SK-N-SH (cell line): ENCODE measurements around the gene GDPD5. TPM values are rescaled to one million over a fixed set of nuclear protein-coding genes. Genes with fewer than 3 reads are reported as not detected.

Experiments
- CTCF ChIA-PET: fragments of 300-600, 350-600 bp; formaldehyde crosslinking; extraction: SDS; loops from one replicate; lab custom pipeline; 2021; lab: Yijun Ruan, JAX
- POLR2A ChIA-PET: fragments of 350-600 bp; sonication (Branson Sonifier 250); formaldehyde crosslinking; extraction: SDS; loops from one replicate; lab custom pipeline; 2020; ENCODE audit warnings: antibody characterized with exemption, inconsistent platforms; lab: Yijun Ruan, JAX
- DNase-seq: peaks from one replicate; pipeline ENCODE4 v3.0.0; 2012
- H2AFZ ChIP-seq: fragments of 200-600 bp; sonication (generic); 2 replicates; pipeline ENCODE4 v1.8.1; 2016; ENCODE audit warnings: antibody characterized with exemption, mild to moderate bottlenecking, low read depth
- H3F3A ChIP-seq: fragments of 200-600 bp; sonication (generic); replicated peaks from 2 replicates; pipeline ENCODE3; 2016; ENCODE audit warnings: antibody characterized with exemption, mild to moderate bottlenecking; ENCODE audit not compliant: insufficient read depth
- H3K27ac ChIP-seq, 2 experiments: fragments of 200-500 bp in 1 of 2; fragments of 200-600 bp in 1 of 2; sonication (Bioruptor generic) in 1 of 2; sonication (generic), shearing (Covaris generic) in 1 of 2; 2 replicates each; pipeline versions ENCODE4 v1.5.1 to v1.6.1; 2014 to 2016; ENCODE audit warnings: low read depth in 2 of 2, inconsistent platforms in 1 of 2, low read length in 1 of 2, mild to moderate bottlenecking in 1 of 2, mixed read lengths in 1 of 2
- H3K27me3 ChIP-seq: fragments of 200-600 bp; sonication (generic), shearing (Covaris generic); 2 replicates; pipeline ENCODE4 v1.6.1; 2016; ENCODE audit warnings: mixed run types; ENCODE audit not compliant: insufficient read depth
- H3K36me3 ChIP-seq, 2 experiments: fragments of 200-500 bp in 1 of 2; fragments of 200-600 bp in 1 of 2; sonication (Bioruptor generic) in 1 of 2; sonication (generic) in 1 of 2; replicated peaks in 1 of 2; 2 replicates each; pipeline versions ENCODE3 to v1.5.1; 2014 to 2016; ENCODE audit warnings: low read length in 1 of 2, mild to moderate bottlenecking in 1 of 2; ENCODE audit not compliant: insufficient read depth in 2 of 2, control insufficient read depth in 1 of 2
- H3K4me1 ChIP-seq, 2 experiments: fragments of 200-500 bp in 1 of 2; fragments of 200-600 bp in 1 of 2; sonication (Bioruptor generic) in 1 of 2; sonication (generic), shearing (Covaris generic) in 1 of 2; 2 replicates each; pipeline versions ENCODE4 v1.5.1 to v1.6.1; 2014 to 2016; ENCODE audit warnings: low read depth in 1 of 2, low read length in 1 of 2, mixed run types in 1 of 2; ENCODE audit not compliant: insufficient read depth in 2 of 2, control insufficient read depth in 1 of 2
- H3K4me2 ChIP-seq: fragments of 200-600 bp; sonication (generic), shearing (Covaris generic); 2 replicates; pipeline ENCODE4 v1.6.1; 2017; ENCODE audit warnings: mixed run types
- H3K4me3 ChIP-seq, 2 experiments: fragments of 200-500 bp in 1 of 2; fragments of 200-600 bp in 1 of 2; sonication (Bioruptor generic) in 1 of 2; sonication (generic), shearing (Covaris generic) in 1 of 2; 2 replicates each; pipeline versions ENCODE4 v1.5.1 to v1.8.1; 2014 to 2016; ENCODE audit warnings: low read depth in 2 of 2, inconsistent platforms in 1 of 2, low read length in 1 of 2, mild to moderate bottlenecking in 1 of 2, mixed read lengths in 1 of 2, moderate library complexity in 1 of 2
- H3K79me2 ChIP-seq: fragments of 200-600 bp; sonication (generic); 2 replicates; pipeline ENCODE4 v1.8.1; 2017; ENCODE audit warnings: mild to moderate bottlenecking; ENCODE audit not compliant: insufficient read depth
- H3K9ac ChIP-seq: fragments of 200-600 bp; sonication (generic); 2 replicates; pipeline ENCODE4 v1.6.1; 2017; ENCODE audit warnings: mixed run types
- H3K9me2 ChIP-seq: fragments of 200-600 bp; sonication (generic); 2 replicates; pipeline ENCODE4 v1.6.1; 2017; ENCODE audit warnings: mixed run types
- H3K9me3 ChIP-seq: fragments of 200-600 bp; sonication (generic); 2 replicates; pipeline ENCODE4 v1.6.1; 2017; ENCODE audit warnings: mixed run types, mild to moderate bottlenecking, moderate library complexity
- H4K20me1 ChIP-seq: fragments of 200-600 bp; sonication (generic); 2 replicates; pipeline ENCODE4 v1.6.1; 2017; ENCODE audit warnings: mild to moderate bottlenecking, mixed run types; ENCODE audit not compliant: insufficient read depth
- CHD2 ChIP-seq: fragments of 150-350 bp; IDR thresholded peaks from 2 replicates; pipeline ENCODE4 v1.6.1; 2018; ENCODE audit warnings: low read length; ENCODE audit not compliant: partially characterized antibody
- CTCF ChIP-seq: fragments of 200-600 bp; sonication (generic); IDR thresholded peaks from 2 replicates; pipeline ENCODE4 v1.6.1; 2017; ENCODE audit warnings: antibody characterized with exemption, mild to moderate bottlenecking, moderate library complexity
- ELF1 ChIP-seq: IDR thresholded peaks from 2 replicates; pipeline ENCODE4 v1.4.0; 2012
- EZH2phosphoT487 ChIP-seq: fragments of 200-600 bp; sonication (generic); IDR thresholded peaks from 2 replicates; pipeline ENCODE4 v1.6.1; 2017; ENCODE audit warnings: low read depth, mixed run types, mild to moderate bottlenecking, antibody characterized with exemption, moderate library complexity, borderline replicate concordance
- FOSL2 ChIP-seq: IDR thresholded peaks from 2 replicates; pipeline ENCODE4 v1.4.0; 2012; ENCODE audit warnings: low read depth, mild to moderate bottlenecking, moderate library complexity, borderline replicate concordance
- FOXM1 ChIP-seq: IDR thresholded peaks from 2 replicates; pipeline ENCODE4 v1.4.0; 2012; ENCODE audit warnings: low read depth, mild to moderate bottlenecking
- GATA2 ChIP-seq: sonication (generic); formaldehyde crosslinking; IDR thresholded peaks from 2 replicates; pipeline ENCODE4 v1.5.0; 2020; ENCODE audit warnings: mild to moderate bottlenecking, missing genetic modification reagents
- JUND ChIP-seq: IDR thresholded peaks from 2 replicates; pipeline ENCODE4 v1.4.0; 2012
- MAX ChIP-seq: IDR thresholded peaks from 2 replicates; pipeline ENCODE4 v1.4.0; 2012; ENCODE audit warnings: low read depth
- MEF2A ChIP-seq: IDR thresholded peaks from 2 replicates; pipeline ENCODE4 v1.4.0; 2012; ENCODE audit warnings: low read depth, borderline replicate concordance
- MXI1 ChIP-seq: IDR thresholded peaks from 2 replicates; pipeline ENCODE4 v1.6.1; 2012; ENCODE audit warnings: mild to moderate bottlenecking, low read depth, low read length, improper control_type of control experiment
- NRF1 ChIP-seq: IDR thresholded peaks from 2 replicates; pipeline ENCODE4 v1.6.1; 2012; ENCODE audit warnings: low read depth, mild to moderate bottlenecking, low read length
- POLR2AphosphoS5 ChIP-seq: IDR thresholded peaks from 2 replicates; pipeline ENCODE4 v1.6.1; 2012; ENCODE audit warnings: low read depth, low read length
- RAD21 ChIP-seq: IDR thresholded peaks from 2 replicates; pipeline ENCODE4 v1.6.1; 2012; ENCODE audit warnings: mild to moderate bottlenecking, low read length
- RFX5 ChIP-seq: IDR thresholded peaks from 2 replicates; pipeline ENCODE4 v1.6.1; 2012; ENCODE audit warnings: mild to moderate bottlenecking, improper control_type of control experiment, low read length
- SIN3A ChIP-seq: IDR thresholded peaks from 2 replicates; pipeline ENCODE4 v1.6.1; 2012; ENCODE audit warnings: low read depth, mild to moderate bottlenecking, low read length, moderate library complexity, borderline replicate concordance
- SMC3 ChIP-seq: IDR thresholded peaks from 2 replicates; pipeline ENCODE4 v1.6.1; 2012; ENCODE audit warnings: low read depth, low read length, improper control_type of control experiment
- TAF1 ChIP-seq: IDR thresholded peaks from 2 replicates; pipeline ENCODE4 v1.6.1; 2012; ENCODE audit warnings: low read depth, mild to moderate bottlenecking, low read length, moderate library complexity, borderline replicate concordance
- USF2 ChIP-seq: fragments of 150-350 bp; IDR thresholded peaks from 2 replicates; pipeline ENCODE4 v1.6.1; 2017; ENCODE audit warnings: antibody characterized with exemption, low read length, low read depth, borderline replicate concordance
- WGBS: methylation state at CpG from one replicate; pipeline ENCODE4 v1.1.6; 2017; ENCODE audit warnings: low lambda C conversion rate; 5-methylcytosine and 5-hydroxymethylcytosine counted together
- polyA plus RNA-seq, 3 experiments: library from polyadenylated mRNA; depleted of rRNA; stranded (reverse); fragments of >200 nt; gene quantifications; 2 replicates each; pipeline ENCODE4 v1.2.3, GENCODE V29; 2012
- TF ChIP-seq, protein P1 (sequence below): fragments of 150-350 bp; IDR thresholded peaks from 2 replicates; pipeline ENCODE4 v1.6.1; 2016; ENCODE audit warnings: mild to moderate bottlenecking, low read depth, low read length

The GDPD5 gene
- polyA plus RNA-seq, 1 of the 3 experiments (the other 2 are of a cell fraction) = 2.2 TPM

DNA sequence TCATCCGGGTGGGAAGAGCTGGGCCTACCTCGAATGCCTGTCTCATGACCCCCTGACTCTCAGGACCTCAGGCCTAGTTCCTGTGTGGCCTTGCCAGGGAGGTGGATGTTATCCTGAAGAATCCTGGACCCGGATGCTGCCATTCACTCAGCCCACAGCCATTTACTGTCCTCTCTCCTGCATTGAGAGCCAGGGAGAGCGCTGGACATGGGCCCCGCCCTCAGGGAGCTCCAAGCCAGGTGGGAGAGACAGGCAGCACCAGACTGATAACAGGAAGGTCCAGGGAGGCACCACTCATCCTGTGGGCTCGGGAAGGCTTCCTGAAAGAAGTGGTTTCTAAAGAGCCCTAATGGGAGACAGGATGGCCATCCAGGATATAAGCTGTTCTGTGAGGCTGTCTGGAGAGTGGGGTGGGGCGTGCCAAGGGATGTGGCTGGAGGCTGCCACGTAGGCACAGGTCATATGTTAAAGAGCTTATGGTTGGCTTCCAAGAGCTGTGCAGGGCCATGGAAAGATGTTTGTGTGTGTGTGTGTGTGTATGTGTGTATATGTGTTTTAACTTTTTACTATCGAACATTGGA is 44.9 kb upstream of the GDPD5 start:
- Histone ChIP-seq H3K36me3 (peaks cover 54 to 77% of the 10 kb centered on the region in 2 experiments), H3K9me2 (no peaks in the 10 kb centered on the region), H3K9me3 (no peaks in the 10 kb centered on the region), H3K4me3 (no peak overlapping the region), H3K9ac (no peak overlapping the region), H3K27ac (no peak overlapping the region; a peak in 1 of 4 replicates), H3K79me2 (peaks cover 30% of the 10 kb centered on the region), H3K4me1 (peaks cover 1 to 3% of the 10 kb centered on the region in 2 experiments; a peak in 2 of 4 replicates), H3K27me3 (no peaks in the 10 kb centered on the region), H2AFZ (no peak overlapping the region), H4K20me1 (peaks cover 40% of the 10 kb centered on the region), H3K4me2 (no peak overlapping the region), H3F3A (peaks cover 23% of the 10 kb centered on the region)
- no peak for TF ChIP-seq JUND
- TF ChIP-seq ELF1 = no peak
- no peak for TF ChIP-seq MXI1
- TF ChIP-seq RFX5 = no peak
- TF ChIP-seq USF2 = no peak
- TF ChIP-seq FOSL2 = no peak
- TF ChIP-seq, protein P1, sequence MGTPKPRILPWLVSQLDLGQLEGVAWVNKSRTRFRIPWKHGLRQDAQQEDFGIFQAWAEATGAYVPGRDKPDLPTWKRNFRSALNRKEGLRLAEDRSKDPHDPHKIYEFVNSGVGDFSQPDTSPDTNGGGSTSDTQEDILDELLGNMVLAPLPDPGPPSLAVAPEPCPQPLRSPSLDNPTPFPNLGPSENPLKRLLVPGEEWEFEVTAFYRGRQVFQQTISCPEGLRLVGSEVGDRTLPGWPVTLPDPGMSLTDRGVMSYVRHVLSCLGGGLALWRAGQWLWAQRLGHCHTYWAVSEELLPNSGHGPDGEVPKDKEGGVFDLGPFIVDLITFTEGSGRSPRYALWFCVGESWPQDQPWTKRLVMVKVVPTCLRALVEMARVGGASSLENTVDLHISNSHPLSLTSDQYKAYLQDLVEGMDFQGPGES = no peak
- no peak for TF ChIP-seq EZH2phosphoT487
- TF ChIP-seq CTCF = no peak
- no peak for TF ChIP-seq RAD21
- no peak for TF ChIP-seq POLR2AphosphoS5
- no peak for TF ChIP-seq SIN3A
- no peak for TF ChIP-seq FOXM1
- no peak for TF ChIP-seq SMC3
- TF ChIP-seq NRF1 = no peak
- TF ChIP-seq MEF2A = no peak
- TF ChIP-seq CHD2 = no peak
- TF ChIP-seq MAX = no peak
- TF ChIP-seq TAF1 = no peak
- no peak for TF ChIP-seq GATA2
- 85% methylated on average over 8 of the region's 9 CpGs for WGBS
- DNase-seq = no peak
- ChIA-PET CTCF (interaction anchor here (1.2 to 1.8 kb wide), 6 partner anchors 8 to 38 kb away, joined by 3 to 7 read pairs (median 4); no protein-coding TSS in a partner anchor), POLR2A (interaction anchor here (0.9 to 1.3 kb wide), 2 partner anchors 8 to 17 kb away, joined by 6 to 7 read pairs; no protein-coding TSS in a partner anchor)
